ENCODE measurements around the gene DDX51. TPM values are rescaled to one million over a fixed set of nuclear protein-coding genes. Genes with fewer than 3 reads are reported as not detected.

Gene DDX51
- total RNA-seq, 1 experiment from 2014 or later = 26.7 TPM

GRCh38 chr12:132161796-132162507 lies 17.8 kb upstream of the DDX51 start:
- no TSS peak for BruUV-seq (replicated peaks)
- H3K4me3 ChIP-seq (ENCODE audit: low read length) = peak overlapping the region; percentile 44; the same call in 1 of the 2 replicates
- H3K9ac ChIP-seq (ENCODE audit: low read length) = no peak overlapping the region
- CTCF ChIA-PET = interaction anchor here (0.7 to 1.5 kb wide), 4 partner anchors 8 to 58 kb away, joined by 3 to 8 read pairs (median 4); no protein-coding TSS in a partner anchor
- DNase-seq (no peak), ATAC-seq (no peak; the same call in 1 of the 2 replicates)
- H3K79me2 ChIP-seq (ENCODE audit: low read length) = no peaks in the 10 kb centered on the region
- H3K27ac ChIP-seq (ENCODE audit: low read length) = no peak overlapping the region
- TF ChIP-seq CTCF (conservative IDR thresholded peaks at IDR 0.05; ENCODE audit: low read depth, low read length) (no peak), EZH2phosphoT487 (IDR thresholded peaks at IDR 0.05; ENCODE audit: borderline replicate concordance, low read length) (no peak), EZH2 (IDR thresholded peaks at IDR 0.05; ENCODE audit: low read length, unreplicated experiment) (no peak)
- peaks cover 13% of the 10 kb centered on the region for H3K36me3 ChIP-seq (ENCODE audit: low read depth, low read length)
- peak overlapping the region; percentile 77 for H3K4me2 ChIP-seq (ENCODE audit: low read length)
- 0 out of 2 replicates have a peak, but pooled peaks cover 4% of the 10 kb centered on the region for H3K9me3 ChIP-seq (ENCODE audit: low read length)
- no peaks in the 10 kb centered on the region for H3K9me2 ChIP-seq (replicated peaks; ENCODE audit: low read length)
- intact Hi-C loops (cut with micrococcal nuclease) = no loop called here
- POLR2A ChIA-PET (ENCODE audit: unreplicated experiment) = no interaction called here
- H3K27me3 ChIP-seq (ENCODE audit: low read length) = no peaks in the 10 kb centered on the region
- peaks cover 20% of the 10 kb centered on the region; the same call in 1 of the 2 replicates for H3K4me1 ChIP-seq (ENCODE audit: insufficient read depth, low read length)
- H2AFZ ChIP-seq (ENCODE audit: low read length) = no peak overlapping the region
- no peaks in the 10 kb centered on the region for H4K20me1 ChIP-seq (ENCODE audit: low read length)
- H3F3A ChIP-seq (ENCODE audit: low read length, unreplicated experiment) = peaks cover 2% of the 10 kb centered on the region

GRCh38 chr12:132161036-132161781 lies 17.1 kb upstream of the DDX51 start:
- Histone ChIP-seq H3K4me3 (ENCODE audit: low read length) (no peak overlapping the region), H3F3A (ENCODE audit: low read length, unreplicated experiment) (peaks cover 9% of the 10 kb centered on the region), H3K36me3 (ENCODE audit: low read depth, low read length) (peaks cover 21% of the 10 kb centered on the region), H2AFZ (ENCODE audit: low read length) (no peak overlapping the region), H3K9me3 (ENCODE audit: low read length) (0 out of 2 replicates have a peak, but pooled peaks cover 7% of the 10 kb centered on the region), H3K79me2 (ENCODE audit: low read length) (no peaks in the 10 kb centered on the region), H3K4me1 (ENCODE audit: insufficient read depth, low read length) (peaks cover 20% of the 10 kb centered on the region; the same call in 1 of the 2 replicates), H3K4me2 (ENCODE audit: low read length) (no peak overlapping the region), H3K9ac (ENCODE audit: low read length) (no peak overlapping the region), H4K20me1 (ENCODE audit: low read length) (no peaks in the 10 kb centered on the region), H3K27ac (ENCODE audit: low read length) (no peak overlapping the region), H3K27me3 (ENCODE audit: low read length) (no peaks in the 10 kb centered on the region), H3K9me2 (replicated peaks; ENCODE audit: low read length) (no peaks in the 10 kb centered on the region)
- intact Hi-C loops (cut with micrococcal nuclease) = no loop called here
- BruUV-seq (replicated peaks) = no TSS peak
- DNase-seq (peak; percentile 66), ATAC-seq (peak; percentile 9; the same call in 1 of the 2 replicates)
- no peak for TF ChIP-seq CTCF (conservative IDR thresholded peaks at IDR 0.05; ENCODE audit: low read depth, low read length)
- ChIA-PET POLR2A (ENCODE audit: unreplicated experiment) (no interaction called here), CTCF (interaction anchor here (0.7 to 0.8 kb wide), 2 partner anchors 18 to 58 kb away, joined by 4 to 5 read pairs; no protein-coding TSS in a partner anchor)

All from PC-3 (cell line).